GM12891 (cell line): ENCODE data around the gene RGS9.
A peak's percentile ranks its signal among the peaks of the same experiment; 100 is the strongest.
"Not testable (repeated sequence)": the region's sequence is repeated elsewhere in the genome, so short reads cannot be mapped to it uniquely, and the experiment has no call there.

Experiments
- DNase-seq: peaks from one replicate; pipeline ENCODE4 v3.0.0; 2011; ENCODE audit warnings: low spot score; ENCODE audit not compliant: insufficient read length
- FAIRE-seq: peaks from 2 replicates; lab custom pipeline; 2011; peaks lifted over from hg19 to GRCh38; lab: Jason Lieb, UNC
- PAX5 ChIP-seq: IDR thresholded peaks from 2 replicates; pipeline ENCODE4 v1.6.1; 2011; ENCODE audit warnings: low read length, moderate library complexity, mild to moderate bottlenecking; ENCODE audit not compliant: insufficient read depth, severe bottlenecking
- POLR2A ChIP-seq: IDR thresholded peaks from 2 replicates; pipeline ENCODE4 v1.6.1; 2011; ENCODE audit warnings: low read depth, low read length, control low read depth
- POLR2AphosphoS5 ChIP-seq: IDR thresholded peaks from 2 replicates; pipeline ENCODE4 v1.6.1; 2011; ENCODE audit warnings: low read depth, low read length, control low read depth
- POU2F2 ChIP-seq: IDR thresholded peaks from 2 replicates; pipeline ENCODE4 v1.6.1; 2011; ENCODE audit warnings: low read depth, mild to moderate bottlenecking, control low read depth, low read length, moderate library complexity
- SPI1 ChIP-seq: IDR thresholded peaks from 2 replicates; pipeline ENCODE4 v1.6.1; 2011; ENCODE audit warnings: low read depth, low read length, control low read depth
- TAF1 ChIP-seq: IDR thresholded peaks from 2 replicates; pipeline ENCODE4 v1.6.1; 2011; ENCODE audit warnings: low read depth, low read length, control low read depth

RGS9 gene

GRCh38 chr17:65202844-65203571 is 65.8 kb downstream of the RGS9 start:
- TF ChIP-seq POLR2AphosphoS5 (no peak), POLR2A (no peak), PAX5 (no peak), SPI1 (no peak), POU2F2 (no peak), TAF1 (no peak)
- DNase-seq (no peak), FAIRE-seq (no peak)

- no peak for DNase-seq
- TF ChIP-seq PAX5: no peak
- TF ChIP-seq TAF1: no peak
- TF ChIP-seq POLR2A: no peak
- no peak for TF ChIP-seq POU2F2
- no peak for TF ChIP-seq SPI1
- TF ChIP-seq POLR2AphosphoS5: no peak
- no peak for FAIRE-seq
Measured at GRCh38 chr17:65204001-65204400, 66.8 kb downstream of the RGS9 start.

- DNase-seq (no peak), FAIRE-seq (no peak)
- TF ChIP-seq PAX5 (no peak), TAF1 (no peak), POU2F2 (no peak), POLR2A (no peak), SPI1 (no peak), POLR2AphosphoS5 (no peak)
Measured at GRCh38 chr17:65205655-65206054, 68.5 kb downstream of the RGS9 start.

- not testable (repeated sequence) for DNase-seq, FAIRE-seq
Measured at GRCh38 chr17:65207448-65207847, 70.3 kb downstream of the RGS9 start.

GRCh38 chr17:65208717-65209116 is 71.5 kb downstream of the RGS9 start:
- no peak for TF ChIP-seq PAX5
- no peak for TF ChIP-seq SPI1
- no peak for TF ChIP-seq POU2F2
- no peak for DNase-seq
- FAIRE-seq: no peak

GRCh38 chr17:65218261-65218660 is 81.1 kb downstream of the RGS9 start:
- TF ChIP-seq PAX5 (no peak), POU2F2 (no peak), POLR2A (no peak), POLR2AphosphoS5 (no peak), SPI1 (no peak)
- DNase-seq (no peak), FAIRE-seq (no peak)

- no peak for FAIRE-seq
- DNase-seq: no peak
- TF ChIP-seq POLR2AphosphoS5 (no peak), POU2F2 (no peak), TAF1 (no peak), SPI1 (no peak), POLR2A (no peak), PAX5 (no peak)
Measured at GRCh38 chr17:65219124-65219523, 82.0 kb downstream of the RGS9 start.

GRCh38 chr17:65219707-65220106 is 82.5 kb downstream of the RGS9 start:
- DNase-seq (no peak), FAIRE-seq (peak; percentile 13)
- TF ChIP-seq PAX5 (no peak), TAF1 (no peak), POU2F2 (no peak), POLR2AphosphoS5 (no peak), POLR2A (no peak), SPI1 (no peak)

- FAIRE-seq (no peak), DNase-seq (no peak)
- TF ChIP-seq TAF1: no peak
- no peak for TF ChIP-seq POLR2A
- TF ChIP-seq POU2F2: no peak
- TF ChIP-seq PAX5: no peak
Measured at GRCh38 chr17:65220732-65221131, 83.6 kb downstream of the RGS9 start.

GRCh38 chr17:65222214-65222738 is 85.1 kb downstream of the RGS9 start:
- DNase-seq: no peak
- FAIRE-seq: no peak
- TF ChIP-seq POU2F2: no peak
- no peak for TF ChIP-seq POLR2AphosphoS5
- no peak for TF ChIP-seq SPI1
- TF ChIP-seq PAX5: no peak
- no peak for TF ChIP-seq TAF1
- no peak for TF ChIP-seq POLR2A
